ENCODE results near the gene ATP11B. TPM values are rescaled to one million over a fixed set of nuclear protein-coding genes. Genes with fewer than 3 reads are reported as not detected.

Gene ATP11B
- total and polyA plus RNA-seq, 9 of the 15 experiments (the other 6 are each of a cell fraction or from before 2014, with no cell fraction given) = 11.9 to 68.7 (median 41.8) TPM

GRCh38 chr3:182921665-182922355 lies 128.5 kb downstream of the ATP11B start (continued):
- peak; percentile 66 for TF ChIP-seq PKNOX1 (IDR thresholded peaks at IDR 0.05)

- intact Hi-C loops (cut with micrococcal nuclease) = no loop called here
- no TSS peak for BruUV-seq (replicated peaks)
- no peak overlapping the region for H3K27ac ChIP-seq (ENCODE audit: extremely low read depth, low read depth, low read length)
- H3K9me1 ChIP-seq (ENCODE audit: control insufficient read depth, insufficient read depth, low read length) = no peaks in the 10 kb centered on the region
- FAIRE-seq (no peak), ATAC-seq (no peak), DNase-seq (ENCODE audit: extremely low read depth in 1 of 4, low spot score in 3 of 4) (no peak)
- no peaks in the 10 kb centered on the region for H3K27me3 ChIP-seq (ENCODE audit: control insufficient read depth in 2 of 2, insufficient read depth in 2 of 2, low read length in 2 of 2)
- H3K36me3 ChIP-seq (ENCODE audit: control insufficient read depth, insufficient read depth, low read length) = peaks cover 16% of the 10 kb centered on the region; the same call in 2 of the 3 replicates
- H2AFZ ChIP-seq (ENCODE audit: low read depth, low read length) = no peak overlapping the region
- in situ Hi-C loops (cut with MboI) = no loop called here
- 100% methylated on average over 4 of the region's 4 CpGs for WGBS (ENCODE audit: insufficient coverage, low coverage, missing lambda C conversion rate)
- TF ChIP-seq C11orf30 (IDR thresholded peaks at IDR 0.05; ENCODE audit: low read depth) (0 out of 2 replicates have a peak, but pooled peaks have one; percentile 12), ZNF316 (IDR thresholded peaks at IDR 0.05) (0 out of 2 replicates have a peak, but pooled peaks have one; percentile 12), POLR2H (tag; IDR thresholded peaks at IDR 0.05; ENCODE audit: low read depth) (no peak), YY1 (IDR thresholded peaks at IDR 0.05; ENCODE audit: borderline replicate concordance in 1 of 3, control insufficient read depth in 1 of 3, extremely low read depth in 1 of 3, insufficient read depth in 3 of 3, insufficient read length in 1 of 3, insufficient replicate concordance in 2 of 3, low read depth in 1 of 3, low read length in 2 of 3) (peak in 2 of 3 experiments; percentile 48 to 59), ZSCAN32 (CRISPR knock-in tag; IDR thresholded peaks at IDR 0.05) (no peak), PRDM10 (IDR thresholded peaks at IDR 0.05; ENCODE audit: partially characterized antibody) (peak; percentile 12), MAFK (IDR thresholded peaks at IDR 0.05; ENCODE audit: low read length) (0 out of 2 replicates have a peak, but pooled peaks have one; percentile 5)
- H3K9ac ChIP-seq (ENCODE audit: insufficient read depth in 1 of 2, low read depth in 2 of 2, low read length in 2 of 2) = no peak overlapping the region
- H3K4me1 ChIP-seq (replicated peaks in 1 of 2; ENCODE audit: control insufficient read depth in 2 of 2, insufficient read depth in 2 of 2, low read length in 2 of 2) = peaks cover 0 to 29% of the 10 kb centered on the region in 2 experiments; a peak in 4 of 5 replicates
- ChIA-PET POLR2A (interaction anchor here (0.7 to 1.7 kb wide), 2 partner anchors 11 to 222 kb away, joined by 3 to 5 read pairs; no protein-coding TSS in a partner anchor), CTCF (ENCODE audit: low intra/inter-chr PET ratio) (no interaction called here)
- no peaks in the 10 kb centered on the region for H4K20me1 ChIP-seq (replicated peaks; ENCODE audit: control insufficient read depth, insufficient read depth, low read length)
- H3K4me3 ChIP-seq = no peak overlapping the region
- peaks cover 8% of the 10 kb centered on the region; the same call in 1 of the 3 replicates for H3K79me2 ChIP-seq (ENCODE audit: control insufficient read depth, insufficient read depth, low read length)
- H3K4me2 ChIP-seq (ENCODE audit: insufficient read depth, low read length) = no peak overlapping the region
- H3K9me3 ChIP-seq (replicated peaks; ENCODE audit: control insufficient read depth, insufficient read depth, low read depth, low read length) = 0 out of 2 replicates have a peak, but pooled peaks cover 4% of the 10 kb centered on the region
Observed at GRCh38 chr3:182925330-182925943, 132.1 kb downstream of the ATP11B start.
